Subcutaneous abdominal adipose tissue (tissue), 5 donors: Measurements from ENCODE around the gene ZNF800.

ENCODE experiments used
- H3K27ac ChIP-seq: one replicate; pipeline ENCODE4 v1.7.0; 2013; ENCODE audit warnings: low read depth, mild to moderate bottlenecking, inconsistent platforms, low read length, moderate library complexity
- H3K27me3 ChIP-seq, 5 donors: one replicate each; pipeline ENCODE4 v1.7.0; 2013; ENCODE audit warnings: low read length in 5 of 5, inconsistent platforms in 1 of 5; ENCODE audit not compliant: control insufficient read depth in 5 of 5, insufficient read depth in 4 of 5
- H3K36me3 ChIP-seq, 5 donors: one replicate each; pipeline ENCODE4 v1.7.0; 2013; ENCODE audit warnings: low read length in 5 of 5; ENCODE audit not compliant: control insufficient read depth in 5 of 5, insufficient read depth in 5 of 5
- H3K4me1 ChIP-seq, 5 donors: one replicate each; pipeline ENCODE4 v1.7.0; 2013; ENCODE audit warnings: low read length in 5 of 5, mild to moderate bottlenecking in 3 of 5, moderate library complexity in 1 of 5; ENCODE audit not compliant: control insufficient read depth in 5 of 5, insufficient read depth in 5 of 5
- H3K4me3 ChIP-seq, 5 donors: one replicate each; pipeline ENCODE4 v1.7.0; 2013; ENCODE audit warnings: low read length in 5 of 5, low read depth in 1 of 5
- H3K9ac ChIP-seq, 5 donors: one replicate each; pipeline ENCODE4 v1.7.0; 2013; ENCODE audit warnings: low read length in 5 of 5, mild to moderate bottlenecking in 4 of 5, moderate library complexity in 3 of 5
- H3K9me3 ChIP-seq, 5 donors: one replicate each; pipeline ENCODE4 v1.7.0; 2013; ENCODE audit warnings: low read length in 5 of 5; ENCODE audit not compliant: control insufficient read depth in 5 of 5
- donor health status: healthy.
- donor health status: healthy.
- donor health status: healthy.
- donor health status: healthy.
- donor health status: healthy.

Gene ZNF800

GRCh38 chr7:127378537-127378936, 14.0 kb downstream of the ZNF800 start:
- no peak overlapping the region for H3K27ac ChIP-seq
- H3K4me3 ChIP-seq: no peak overlapping the region

GRCh38 chr7:127377425-127377824, 15.1 kb downstream of the ZNF800 start:
- no peak overlapping the region for H3K4me3 ChIP-seq
- no peaks in the 10 kb centered on the region for H3K27me3 ChIP-seq
- peaks cover 19 to 36% (median 22%) of the 10 kb centered on the region in 5 donors for H3K36me3 ChIP-seq
- H3K27ac ChIP-seq: no peak overlapping the region
- H3K9me3 ChIP-seq: no peaks in the 10 kb centered on the region
- no peak overlapping the region for H3K9ac ChIP-seq
- peaks cover 0 to 4% (median 0%) of the 10 kb centered on the region in 5 donors for H3K4me1 ChIP-seq

More at GRCh38 chr7:127378537-127378936, 14.0 kb downstream of the ZNF800 start:
- H3K9me3 ChIP-seq: no peaks in the 10 kb centered on the region
- peaks cover 0 to 4% (median 0%) of the 10 kb centered on the region in 5 donors for H3K4me1 ChIP-seq
- H3K36me3 ChIP-seq: peaks cover 16 to 34% (median 20%) of the 10 kb centered on the region in 5 donors
- H3K27me3 ChIP-seq: no peaks in the 10 kb centered on the region
- H3K9ac ChIP-seq: no peak overlapping the region

- H3K9me3 ChIP-seq: no peaks in the 10 kb centered on the region
- H3K4me1 ChIP-seq: peaks cover 0 to 3% (median 0%) of the 10 kb centered on the region in 5 donors
- no peaks in the 10 kb centered on the region for H3K27me3 ChIP-seq
- H3K4me3 ChIP-seq: no peak overlapping the region
- H3K9ac ChIP-seq: no peak overlapping the region
- H3K27ac ChIP-seq: no peak overlapping the region
- H3K36me3 ChIP-seq: peaks cover 22 to 42% (median 31%) of the 10 kb centered on the region in 5 donors
Measured at GRCh38 chr7:127375631-127376030, 16.9 kb downstream of the ZNF800 start.

- no peak overlapping the region for H3K9ac ChIP-seq
- H3K4me3 ChIP-seq: no peak overlapping the region
- no peak overlapping the region for H3K27ac ChIP-seq
- peaks cover 4 to 45% (median 18%) of the 10 kb centered on the region in 5 donors for H3K36me3 ChIP-seq
- H3K9me3 ChIP-seq: no peaks in the 10 kb centered on the region
- H3K27me3 ChIP-seq: no peaks in the 10 kb centered on the region
- peaks cover 0 to 5% (median 0%) of the 10 kb centered on the region in 5 donors for H3K4me1 ChIP-seq
Measured at GRCh38 chr7:127367679-127368078, 24.8 kb downstream of the ZNF800 start.

- peaks cover 4 to 44% (median 16%) of the 10 kb centered on the region in 5 donors for H3K36me3 ChIP-seq
- H3K4me3 ChIP-seq: no peak overlapping the region
- peaks cover 0 to 5% (median 0%) of the 10 kb centered on the region in 5 donors for H3K4me1 ChIP-seq
- H3K27ac ChIP-seq: no peak overlapping the region
- no peak overlapping the region for H3K9ac ChIP-seq
- H3K27me3 ChIP-seq: no peaks in the 10 kb centered on the region
- no peaks in the 10 kb centered on the region for H3K9me3 ChIP-seq
Measured at GRCh38 chr7:127366680-127367079, 25.8 kb downstream of the ZNF800 start.

GRCh38 chr7:127365957-127366315, 26.6 kb downstream of the ZNF800 start:
- peaks cover 0 to 5% (median 0%) of the 10 kb centered on the region in 5 donors for H3K4me1 ChIP-seq
- peaks cover 3 to 41% (median 16%) of the 10 kb centered on the region in 5 donors for H3K36me3 ChIP-seq
- H3K27me3 ChIP-seq: no peaks in the 10 kb centered on the region
- no peak overlapping the region for H3K27ac ChIP-seq
- H3K9ac ChIP-seq: no peak overlapping the region
- H3K4me3 ChIP-seq: no peak overlapping the region
- no peaks in the 10 kb centered on the region for H3K9me3 ChIP-seq

- Histone ChIP-seq H3K4me1 (peaks cover 0 to 5% (median 0%) of the 10 kb centered on the region in 5 donors), H3K27ac (no peak overlapping the region), H3K36me3 (peaks cover 5 to 43% (median 17%) of the 10 kb centered on the region in 5 donors)
Measured at GRCh38 chr7:127365164-127365956, 27.1 kb downstream of the ZNF800 start.

GRCh38 chr7:127362364-127363027, 30.0 kb downstream of the ZNF800 start:
- H3K27ac ChIP-seq: no peak overlapping the region
- H3K4me1 ChIP-seq: peaks cover 0 to 5% (median 0%) of the 10 kb centered on the region in 5 donors
- H3K4me3 ChIP-seq: no peak overlapping the region
- no peak overlapping the region for H3K9ac ChIP-seq
- no peaks in the 10 kb centered on the region for H3K27me3 ChIP-seq
- no peaks in the 10 kb centered on the region for H3K9me3 ChIP-seq
- peaks cover 6 to 31% (median 14%) of the 10 kb centered on the region in 5 donors for H3K36me3 ChIP-seq

More at GRCh38 chr7:127365164-127365956, 27.1 kb downstream of the ZNF800 start:
- no peaks in the 10 kb centered on the region for H3K27me3 ChIP-seq
- H3K9ac ChIP-seq: no peak overlapping the region
- H3K9me3 ChIP-seq: no peaks in the 10 kb centered on the region
- no peak overlapping the region for H3K4me3 ChIP-seq

- H3K27ac ChIP-seq: no peak overlapping the region
- H3K9ac ChIP-seq: no peak overlapping the region
- H3K27me3 ChIP-seq: no peaks in the 10 kb centered on the region
- H3K4me1 ChIP-seq: peaks cover 0 to 5% (median 0%) of the 10 kb centered on the region in 5 donors
- peaks cover 6 to 32% (median 14%) of the 10 kb centered on the region in 5 donors for H3K36me3 ChIP-seq
- no peak overlapping the region for H3K4me3 ChIP-seq
- H3K9me3 ChIP-seq: no peaks in the 10 kb centered on the region
Measured at GRCh38 chr7:127361736-127362135, 30.8 kb downstream of the ZNF800 start.

GRCh38 chr7:127359011-127359410, 33.5 kb downstream of the ZNF800 start:
- H3K4me1 ChIP-seq: peaks cover 0 to 5% (median 0%) of the 10 kb centered on the region in 5 donors
- no peak overlapping the region for H3K4me3 ChIP-seq
- no peak overlapping the region for H3K9ac ChIP-seq
- no peak overlapping the region for H3K27ac ChIP-seq
- H3K36me3 ChIP-seq: peaks cover 6 to 28% (median 11%) of the 10 kb centered on the region in 5 donors
- H3K27me3 ChIP-seq: no peaks in the 10 kb centered on the region
- no peaks in the 10 kb centered on the region for H3K9me3 ChIP-seq
